Measurements from ENCODE around the gene RPL13A.

DNA sequence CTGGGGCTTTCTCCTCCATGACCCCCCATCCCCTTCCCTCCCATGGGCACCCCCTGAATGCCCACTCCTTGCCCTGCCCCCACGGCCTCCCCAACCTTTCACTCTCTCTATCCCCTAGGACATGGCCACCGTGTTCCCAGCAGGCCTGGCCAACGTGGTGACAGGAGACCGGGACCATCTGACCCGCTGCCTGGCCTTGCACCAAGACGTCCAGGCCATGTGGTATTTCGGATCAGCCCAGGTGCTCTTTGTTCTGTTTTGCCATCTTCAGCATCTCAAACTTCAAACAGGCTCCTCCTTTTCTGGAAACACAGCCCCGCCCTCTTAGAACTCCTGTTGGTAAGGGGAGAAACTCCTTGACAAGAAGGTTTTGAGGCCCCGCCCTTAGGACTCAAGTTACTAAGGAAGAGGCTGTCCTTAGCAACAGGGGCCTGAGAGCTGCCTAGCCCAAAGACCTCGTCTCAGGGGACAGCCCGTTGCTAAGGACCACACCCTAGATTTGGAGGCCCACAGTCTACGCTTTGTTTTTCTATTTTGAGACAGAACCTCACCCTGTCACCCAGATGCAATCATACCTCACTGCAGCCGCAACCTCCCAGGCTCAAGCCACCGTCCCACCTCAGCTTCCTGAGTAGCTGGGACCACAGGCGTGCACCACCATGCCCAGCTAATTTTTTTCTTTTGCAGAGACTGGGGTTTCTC, 18.5 kb upstream of the RPL13A start:
- TF ChIP-seq, protein P1, sequence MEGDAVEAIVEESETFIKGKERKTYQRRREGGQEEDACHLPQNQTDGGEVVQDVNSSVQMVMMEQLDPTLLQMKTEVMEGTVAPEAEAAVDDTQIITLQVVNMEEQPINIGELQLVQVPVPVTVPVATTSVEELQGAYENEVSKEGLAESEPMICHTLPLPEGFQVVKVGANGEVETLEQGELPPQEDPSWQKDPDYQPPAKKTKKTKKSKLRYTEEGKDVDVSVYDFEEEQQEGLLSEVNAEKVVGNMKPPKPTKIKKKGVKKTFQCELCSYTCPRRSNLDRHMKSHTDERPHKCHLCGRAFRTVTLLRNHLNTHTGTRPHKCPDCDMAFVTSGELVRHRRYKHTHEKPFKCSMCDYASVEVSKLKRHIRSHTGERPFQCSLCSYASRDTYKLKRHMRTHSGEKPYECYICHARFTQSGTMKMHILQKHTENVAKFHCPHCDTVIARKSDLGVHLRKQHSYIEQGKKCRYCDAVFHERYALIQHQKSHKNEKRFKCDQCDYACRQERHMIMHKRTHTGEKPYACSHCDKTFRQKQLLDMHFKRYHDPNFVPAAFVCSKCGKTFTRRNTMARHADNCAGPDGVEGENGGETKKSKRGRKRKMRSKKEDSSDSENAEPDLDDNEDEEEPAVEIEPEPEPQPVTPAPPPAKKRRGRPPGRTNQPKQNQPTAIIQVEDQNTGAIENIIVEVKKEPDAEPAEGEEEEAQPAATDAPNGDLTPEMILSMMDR (conservative IDR thresholded peaks at IDR 0.05; ENCODE audit: low read depth, low read length): no peak
- TF ChIP-seq POLR2A (IDR thresholded peaks at IDR 0.05; ENCODE audit: low read depth, low read length): no peak
- no peak for TF ChIP-seq RFX5 (IDR thresholded peaks at IDR 0.05; ENCODE audit: low read depth, low read length)
- no peak for TF ChIP-seq SMC3 (IDR thresholded peaks at IDR 0.05; ENCODE audit: low read depth, low read length)
- TF ChIP-seq FOS (IDR thresholded peaks at IDR 0.05; ENCODE audit: low read depth, low read length): no peak
- TF ChIP-seq MXI1 (IDR thresholded peaks at IDR 0.05; ENCODE audit: borderline replicate concordance, low read depth, low read length): no peak
- no peak for TF ChIP-seq RCOR1 (IDR thresholded peaks at IDR 0.05; ENCODE audit: insufficient replicate concordance, low read length)
- no peak for TF ChIP-seq USF2 (IDR thresholded peaks at IDR 0.05; ENCODE audit: low read depth, low read length)
- no peak for TF ChIP-seq BHLHE40 (IDR thresholded peaks at IDR 0.05; ENCODE audit: low read depth, low read length)
- no peak for TF ChIP-seq MAFK (IDR thresholded peaks at IDR 0.05; ENCODE audit: low read depth, low read length)
- TF ChIP-seq CHD1 (IDR thresholded peaks at IDR 0.05; ENCODE audit: low read depth, low read length): no peak
